CD4-positive, alpha-beta T cell treated with Interferon gamma for 1 hour (primary cell): ENCODE results near the gene CTBS.
"Not testable (repeated sequence)": the region's sequence is repeated elsewhere in the genome, so short reads cannot be mapped to it uniquely, and the experiment has no call there.

Experiments used
- DNase-seq: peaks from one replicate; pipeline ENCODE4 v3.0.0-alpha.2; 2020

Gene CTBS

GRCh38 chr1:84583648-84584047, 9.4 kb upstream of the CTBS start:
- DNase-seq = no peak

DNA sequence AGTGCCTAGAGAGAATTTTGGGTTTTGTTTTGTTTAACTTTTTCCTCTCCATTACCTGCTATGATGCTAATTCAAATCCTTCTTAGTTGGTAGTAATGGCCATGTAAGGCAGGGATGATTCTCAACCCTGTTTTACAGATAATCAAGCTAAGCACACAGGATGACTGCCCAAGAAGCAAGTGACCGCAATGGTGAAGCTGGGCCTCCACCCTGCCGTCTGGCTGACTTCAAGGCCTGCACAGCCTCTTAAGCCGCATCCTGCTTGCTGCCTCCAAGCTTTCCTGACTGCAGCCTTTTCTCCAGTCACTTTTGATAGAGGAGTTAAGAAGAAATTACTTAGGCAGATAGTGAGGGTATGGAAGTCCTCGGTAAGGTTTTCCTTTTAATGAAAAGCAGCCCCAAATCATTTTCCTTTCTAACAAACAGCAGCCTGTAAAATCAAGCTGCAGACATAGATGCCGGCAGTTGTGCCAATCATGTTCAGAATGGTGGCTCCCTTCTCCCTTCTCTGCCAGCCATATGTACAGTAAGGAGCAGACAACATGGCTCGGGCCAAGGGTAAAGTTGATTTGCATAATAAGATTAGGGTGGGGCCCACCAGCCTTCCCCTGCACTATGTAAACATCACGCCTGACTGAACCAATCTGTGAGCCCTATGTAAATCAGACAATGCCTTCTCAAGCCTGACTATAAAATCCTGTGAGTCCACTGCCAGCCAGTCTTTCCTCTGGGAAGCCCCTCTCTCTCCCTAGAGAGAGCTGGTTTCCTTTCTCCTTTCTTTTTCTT, 8.8 kb upstream of the CTBS start:
- peak; percentile 9 for DNase-seq

- no peak for DNase-seq
Observed at GRCh38 chr1:84581648-84582047, 7.4 kb upstream of the CTBS start.

DNA sequence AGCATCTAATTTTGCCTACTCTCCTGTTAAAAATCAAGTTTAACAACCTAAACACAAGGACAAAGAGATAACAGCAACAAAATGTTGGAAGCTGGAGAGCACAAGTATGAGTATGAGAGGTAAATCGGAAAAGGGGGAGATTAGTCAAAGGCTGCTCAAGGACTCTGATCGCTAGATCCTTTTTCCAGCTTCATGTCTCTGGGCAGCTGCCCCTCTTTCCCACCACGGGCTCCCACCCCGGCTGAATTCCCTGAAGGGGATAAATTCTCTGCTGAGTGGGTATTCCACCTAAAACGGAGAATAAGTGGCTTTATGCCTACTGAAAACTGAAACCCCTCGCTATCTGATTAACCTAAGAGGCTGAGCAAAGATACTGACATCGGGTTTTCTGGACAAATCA, 696 bp upstream of the CTBS start:
- no peak for DNase-seq

GRCh38 chr1:84573481-84573966, 716 bp downstream of the CTBS start:
- DNase-seq = no peak

- no peak for DNase-seq
Observed at GRCh38 chr1:84571150-84571535, 3.1 kb downstream of the CTBS start.

DNA sequence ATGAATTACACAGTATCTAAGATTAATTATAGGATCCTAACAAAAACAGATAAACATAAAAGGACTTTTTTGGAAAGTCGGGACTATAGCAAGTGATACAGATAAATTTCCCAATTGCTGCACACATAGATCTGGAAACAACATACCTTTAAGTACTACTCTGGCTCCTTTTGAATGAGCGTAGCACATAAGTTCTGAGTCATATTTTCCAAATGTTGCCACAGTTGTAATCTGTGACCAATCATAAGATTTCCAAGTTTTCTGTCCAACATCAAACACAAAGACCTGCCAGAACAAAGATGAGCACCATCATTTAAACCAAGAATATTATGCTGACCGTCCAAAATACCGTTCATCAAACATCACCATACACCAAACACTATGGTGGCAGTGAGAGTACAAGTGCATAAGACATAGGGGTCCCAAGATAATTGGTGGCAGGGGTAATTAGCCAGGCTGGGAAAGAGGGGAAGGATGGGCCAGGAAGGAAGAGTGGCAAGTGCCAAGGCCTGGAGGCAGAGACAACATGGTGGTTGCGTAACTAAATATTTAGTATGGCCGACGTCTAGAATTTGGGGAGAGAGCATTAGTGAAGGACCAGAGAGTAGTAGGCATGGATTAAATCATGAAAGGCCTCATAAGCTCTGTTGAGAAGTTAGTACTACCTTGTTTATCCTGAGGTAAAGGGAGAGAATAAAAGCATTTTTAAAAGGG, 3.6 kb downstream of the CTBS start:
- no peak for DNase-seq

- DNase-seq = no peak
Observed at GRCh38 chr1:84569216-84569615, 5.0 kb downstream of the CTBS start.

DNA sequence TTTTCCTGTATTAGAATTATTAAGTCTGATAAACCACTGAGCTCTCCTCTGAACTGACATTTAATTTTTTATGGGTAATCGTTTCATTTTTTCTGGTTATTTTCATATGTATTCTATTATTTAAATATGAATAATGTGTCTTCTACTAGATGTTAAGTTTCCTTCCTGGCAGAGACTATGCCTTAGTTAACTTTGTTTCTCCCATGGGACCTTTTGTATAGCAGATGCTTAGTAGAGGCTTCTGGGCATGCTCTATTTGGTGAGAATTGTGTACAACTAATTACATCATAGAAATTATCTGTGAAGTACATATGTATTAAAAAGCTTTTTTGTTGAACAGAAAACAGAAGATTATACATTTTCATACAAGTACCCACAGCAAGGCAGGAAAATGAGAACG, 23.4 kb downstream of the CTBS start:
- no peak for DNase-seq

GRCh38 chr1:84541679-84542078, 32.6 kb downstream of the CTBS start:
- DNase-seq = no peak

DNA sequence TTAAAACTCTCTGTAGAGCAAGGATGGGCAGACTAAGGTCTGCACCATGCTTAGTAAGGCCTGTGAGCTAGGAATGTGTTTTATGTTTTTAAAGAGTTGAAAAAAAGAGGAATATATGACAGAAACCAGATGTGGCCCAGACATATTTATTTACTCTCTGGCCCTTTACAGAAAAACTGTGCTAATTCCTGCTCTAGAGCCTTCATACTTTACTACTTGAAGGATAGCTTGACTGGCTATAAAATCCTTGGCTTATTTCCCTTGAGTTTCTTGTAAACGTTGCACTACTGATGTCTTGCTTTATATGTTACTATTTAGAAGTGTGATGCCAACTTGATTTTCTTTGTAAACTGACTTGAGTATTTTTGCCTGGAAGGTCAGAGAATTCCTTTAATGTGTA, 33.5 kb downstream of the CTBS start:
- DNase-seq = no peak

DNA sequence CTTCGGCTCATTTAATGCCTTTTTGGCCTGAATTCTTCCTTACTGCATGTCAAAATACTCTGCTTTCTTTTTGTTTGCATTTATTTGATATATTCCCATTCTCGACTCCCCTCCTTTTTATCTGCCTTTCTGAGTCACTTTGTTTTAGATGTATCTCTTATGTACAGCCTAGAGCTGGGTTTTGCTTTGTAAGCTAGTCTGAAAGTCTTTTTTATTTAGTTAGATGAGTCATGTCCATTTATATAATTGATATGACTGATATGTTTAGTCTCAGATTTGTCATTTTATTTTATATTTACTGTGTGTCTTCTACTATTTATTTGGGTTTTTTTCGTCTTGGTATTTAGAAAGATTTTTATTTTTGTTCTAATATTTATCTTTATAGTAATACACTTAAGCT, 34.3 kb downstream of the CTBS start:
- no peak for DNase-seq

GRCh38 chr1:84538599-84538998, 35.6 kb downstream of the CTBS start:
- no peak for DNase-seq

DNA sequence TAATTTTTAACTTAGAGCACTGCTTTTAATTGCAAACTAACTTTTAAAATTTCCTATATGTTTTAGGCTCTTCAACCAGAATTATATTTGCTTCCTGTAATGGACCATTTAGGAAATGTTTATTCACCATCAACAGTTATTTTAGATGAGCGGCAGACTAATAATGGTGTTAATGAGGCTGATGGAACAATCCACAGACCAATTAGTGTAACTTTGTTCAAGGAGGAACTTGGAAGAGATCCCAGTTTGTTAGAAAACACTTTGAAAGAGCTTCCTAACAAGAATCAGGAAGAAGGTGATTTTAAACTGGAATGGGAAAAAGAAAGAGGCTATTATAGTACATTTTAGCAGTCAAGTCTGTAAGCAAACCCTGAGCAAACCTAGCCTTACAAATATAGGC, 48.5 kb downstream of the CTBS start:
- no peak for DNase-seq

GRCh38 chr1:84524590-84524989, 49.6 kb downstream of the CTBS start:
- no peak for DNase-seq

DNA sequence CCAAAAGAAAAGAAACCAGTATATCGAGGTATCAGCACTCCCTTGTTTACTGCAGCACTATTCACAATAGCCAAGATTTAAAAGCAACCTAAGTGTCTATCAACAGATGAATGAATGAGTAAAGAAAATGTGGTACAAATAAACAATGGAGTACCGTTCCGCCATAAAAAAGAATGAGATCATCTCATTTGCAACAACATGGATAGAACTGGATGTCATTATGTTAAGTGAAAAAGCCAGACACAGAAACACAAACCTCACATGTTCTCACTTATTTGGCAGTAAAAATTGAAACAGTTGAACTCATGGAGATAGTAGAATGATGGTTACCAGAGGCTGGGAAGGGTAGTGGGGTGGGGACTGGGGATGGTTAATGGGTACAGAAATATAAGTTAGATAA, 63.6 kb downstream of the CTBS start:
- no peak for DNase-seq

DNA sequence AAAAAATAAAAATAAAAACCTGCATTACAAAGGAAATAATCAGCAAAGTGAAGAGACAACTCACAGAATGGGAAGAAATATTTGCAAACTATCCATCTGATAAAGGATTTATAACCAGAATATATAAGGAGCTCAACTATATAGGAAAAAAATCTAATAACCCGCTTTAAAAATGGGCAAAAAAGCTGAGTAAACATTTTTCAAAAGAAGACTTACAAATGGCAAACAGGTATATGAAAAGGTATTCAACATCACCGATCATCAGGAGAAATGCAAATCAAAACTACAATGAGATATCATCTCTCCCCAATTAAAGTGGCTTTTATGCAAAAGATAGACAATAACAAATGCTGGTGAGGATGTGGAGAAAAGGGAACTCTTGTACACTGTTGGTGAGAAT, 64.1 kb downstream of the CTBS start:
- no peak for DNase-seq

- no peak for DNase-seq
Observed at GRCh38 chr1:84509029-84509428, 65.2 kb downstream of the CTBS start.

DNA sequence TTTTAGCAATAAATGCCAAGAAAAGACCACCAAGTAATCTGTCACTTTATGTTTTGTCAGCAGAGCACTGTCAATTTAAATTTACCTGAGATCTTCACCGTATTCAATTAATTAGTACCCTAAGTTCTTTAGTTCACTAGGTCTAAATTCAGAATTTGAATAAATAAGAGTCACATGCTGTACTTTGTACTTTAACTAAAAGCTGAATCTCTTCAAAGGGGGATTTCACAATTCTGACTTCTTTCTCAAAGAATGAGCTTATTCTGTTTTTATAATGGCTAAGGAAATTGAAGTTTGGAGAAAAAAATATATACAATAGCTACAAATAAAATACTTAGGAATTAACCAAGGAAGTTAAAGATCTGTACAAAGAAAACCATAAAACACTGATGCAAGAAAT, 65.7 kb downstream of the CTBS start:
- DNase-seq = no peak

- DNase-seq = not testable (repeated sequence)
Observed at GRCh38 chr1:84507887-84508286, 66.4 kb downstream of the CTBS start.

- no peak for DNase-seq
Observed at GRCh38 chr1:84506729-84507453, 67.3 kb downstream of the CTBS start.

DNA sequence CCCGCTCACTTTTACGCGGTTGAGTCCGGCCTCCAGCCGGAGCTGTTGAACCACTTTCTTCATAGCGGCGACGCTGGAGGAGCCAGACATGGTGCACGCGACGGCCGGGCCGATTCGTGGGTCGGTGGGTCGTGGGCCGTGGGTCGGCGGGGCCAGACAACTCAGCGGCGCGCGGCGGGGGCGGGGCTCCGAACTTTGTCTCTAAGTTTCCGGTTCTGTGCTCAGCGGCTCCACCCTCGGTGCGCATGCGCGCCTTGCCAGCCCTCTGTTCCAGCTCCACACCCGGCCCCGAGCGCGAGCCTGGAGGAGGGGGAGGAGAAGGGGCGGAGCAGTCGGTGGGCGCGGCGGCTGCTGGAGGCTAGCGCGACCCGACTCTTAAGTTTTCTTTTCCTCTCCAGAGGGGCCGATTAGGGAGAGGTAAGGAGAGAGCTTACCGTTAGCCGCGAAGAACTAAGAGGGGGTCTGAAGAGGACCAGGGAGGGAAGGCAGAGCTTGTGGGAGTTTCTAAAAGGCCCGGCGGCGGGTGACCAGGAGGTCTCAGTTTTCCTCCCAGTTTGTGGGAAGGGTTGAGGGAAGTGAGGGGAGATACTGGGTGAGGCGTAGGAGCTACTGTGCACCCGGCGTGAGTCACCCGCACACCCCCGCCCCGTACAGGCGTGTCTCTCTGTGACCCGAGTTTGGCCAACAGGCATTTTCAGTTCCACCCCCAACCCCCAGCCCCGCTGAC, 68.1 kb downstream of the CTBS start, which contains the start of the genes GNG5 and SPATA1:
GNG5 (minus strand) TSS at position 580 of the 727 bp plus-strand sequence; CDS start at position 90, 490 bp downstream.
SPATA1 (plus strand) TSS at position 385 of the 727 bp plus-strand sequence. CDS start 9,974 bp downstream, outside the sequence.
- peak; percentile 97 for DNase-seq

DNA sequence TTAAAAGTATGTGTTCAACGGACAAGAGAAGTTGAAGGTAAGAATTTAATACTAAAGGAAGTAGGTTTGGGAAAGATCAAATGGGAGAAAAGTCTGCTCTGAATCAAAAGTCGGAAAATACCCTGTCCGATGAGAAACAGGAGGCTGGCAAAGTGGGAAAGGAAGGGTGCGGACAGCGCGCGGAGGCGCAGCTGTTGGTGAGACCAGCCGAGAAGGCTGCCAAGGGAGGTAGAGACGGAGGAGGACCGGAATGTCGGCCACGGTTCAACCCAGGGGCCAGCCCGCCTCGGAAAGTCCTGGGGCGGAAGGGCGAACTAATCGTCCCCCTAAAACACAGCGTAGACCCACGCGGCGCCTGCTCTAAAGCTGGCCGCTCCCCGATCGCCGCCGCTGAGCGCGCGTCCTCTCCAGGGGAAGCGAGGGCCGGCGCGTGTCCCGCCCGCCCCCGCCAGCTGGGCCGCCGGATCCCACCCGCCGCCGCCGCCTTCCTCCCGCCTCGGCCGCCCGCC, 68.7 kb downstream of the CTBS start:
- DNase-seq = no peak
